NCI-H1694 treated with DMSO at 0.1 percent for 48 hours (cell line): ENCODE results near the gene TES.
A peak's percentile ranks its signal among the peaks of the same experiment; 100 is the strongest.
"Not testable (repeated sequence)": the region's sequence is repeated elsewhere in the genome, so short reads cannot be mapped to it uniquely, and the experiment has no call there.

Source experiments
- DNase-seq: peaks from one replicate; lab custom pipeline; 2025; lab: John Stamatoyannopoulos, UW

The TES gene, protein sequence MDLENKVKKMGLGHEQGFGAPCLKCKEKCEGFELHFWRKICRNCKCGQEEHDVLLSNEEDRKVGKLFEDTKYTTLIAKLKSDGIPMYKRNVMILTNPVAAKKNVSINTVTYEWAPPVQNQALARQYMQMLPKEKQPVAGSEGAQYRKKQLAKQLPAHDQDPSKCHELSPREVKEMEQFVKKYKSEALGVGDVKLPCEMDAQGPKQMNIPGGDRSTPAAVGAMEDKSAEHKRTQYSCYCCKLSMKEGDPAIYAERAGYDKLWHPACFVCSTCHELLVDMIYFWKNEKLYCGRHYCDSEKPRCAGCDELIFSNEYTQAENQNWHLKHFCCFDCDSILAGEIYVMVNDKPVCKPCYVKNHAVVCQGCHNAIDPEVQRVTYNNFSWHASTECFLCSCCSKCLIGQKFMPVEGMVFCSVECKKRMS

DNA sequence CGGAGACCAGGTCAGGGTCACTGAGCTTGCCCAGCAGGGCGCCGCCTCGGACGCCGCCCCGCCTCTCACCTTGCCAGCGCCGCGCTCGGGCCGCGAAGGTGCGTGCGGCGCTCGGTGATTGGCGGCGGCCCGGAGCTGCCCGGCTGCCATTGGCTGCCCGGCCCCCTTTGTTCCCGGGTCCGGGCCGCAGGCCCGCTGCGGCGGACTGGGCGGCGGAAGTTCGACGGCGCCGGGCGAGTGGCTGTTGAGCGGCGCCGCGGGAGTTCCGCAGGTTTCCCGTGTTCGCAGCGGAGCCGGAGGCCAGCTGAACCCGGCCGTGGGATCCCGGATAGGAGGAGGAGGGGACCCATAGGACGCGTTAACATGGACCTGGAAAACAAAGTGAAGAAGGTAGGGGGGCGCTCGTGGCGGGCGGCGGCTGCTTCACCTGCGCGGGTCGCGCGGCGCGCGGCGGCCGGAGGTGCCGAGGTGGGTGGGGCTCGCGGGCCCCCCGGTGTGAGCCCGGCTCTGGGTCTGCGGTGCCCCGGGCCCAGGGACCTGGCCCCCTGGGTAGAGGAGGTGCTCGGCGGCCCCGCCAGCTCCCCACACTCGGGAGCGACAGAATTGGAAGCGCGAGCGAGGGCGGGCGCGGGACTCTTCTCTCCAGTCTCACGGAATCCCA is at the start of gene TES:
TSS of gene TES (plus strand) at position 195 of the 661 bp plus-strand sequence. CDS start at position 364, 169 bp downstream.
- DNase-seq: no peak

DNA sequence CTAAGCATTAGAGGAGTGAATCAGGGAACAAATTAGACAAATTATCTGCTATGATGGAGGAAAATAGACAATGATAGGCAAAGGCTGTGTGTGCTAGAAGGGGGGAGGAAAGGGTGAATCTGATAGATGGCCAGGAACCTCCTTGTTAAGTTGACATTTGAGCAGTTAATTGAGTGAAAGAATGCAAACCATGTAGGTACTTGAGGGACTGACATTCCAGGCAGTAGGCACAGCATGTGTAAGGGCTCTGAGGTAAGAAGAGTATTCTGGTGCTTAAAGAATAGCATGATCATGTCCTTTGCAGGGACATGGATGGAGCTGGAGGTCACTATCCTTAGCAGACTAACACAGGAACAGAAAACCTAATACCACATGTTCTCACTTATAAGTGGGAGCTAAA is 48.6 kb upstream of the TES start:
- DNase-seq: no peak

DNA sequence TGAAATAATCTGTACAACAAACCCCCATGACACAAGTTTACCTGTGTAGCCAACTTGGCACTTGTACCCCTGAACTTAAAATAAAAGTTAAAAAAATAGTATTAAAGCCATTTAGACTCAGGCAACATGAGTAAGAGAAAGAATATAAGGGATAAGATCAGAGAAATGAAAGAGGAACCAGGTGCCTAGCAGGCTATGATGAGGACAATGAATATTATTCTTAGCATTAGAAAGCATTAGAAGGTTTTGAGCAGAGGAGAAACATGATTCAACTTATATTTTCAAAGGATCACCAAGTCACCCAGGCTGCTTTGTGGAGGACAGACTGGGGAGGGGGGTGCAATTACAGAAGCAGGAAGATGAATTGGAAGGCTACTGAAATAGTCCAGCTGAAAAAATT is 48.1 kb upstream of the TES start:
- DNase-seq: no peak

DNA sequence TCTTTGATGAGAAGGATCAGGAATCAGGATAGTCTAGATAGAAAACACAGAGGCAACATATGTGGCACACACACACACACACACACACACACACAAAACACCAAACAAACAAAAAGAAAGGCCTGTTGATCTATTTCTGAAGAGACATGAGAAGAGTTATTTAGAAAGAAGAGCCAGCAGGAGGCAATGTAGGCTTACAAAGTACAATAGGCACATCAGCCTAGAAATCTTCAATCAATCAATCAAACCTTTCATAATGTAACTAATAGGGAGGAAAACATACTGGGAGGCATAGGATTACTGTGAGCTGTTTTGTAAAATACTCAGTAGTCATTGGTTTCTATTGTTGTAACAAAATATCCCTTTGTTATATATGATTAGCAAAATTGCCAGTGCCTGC is 47.3 kb upstream of the TES start:
- DNase-seq: no peak

DNA sequence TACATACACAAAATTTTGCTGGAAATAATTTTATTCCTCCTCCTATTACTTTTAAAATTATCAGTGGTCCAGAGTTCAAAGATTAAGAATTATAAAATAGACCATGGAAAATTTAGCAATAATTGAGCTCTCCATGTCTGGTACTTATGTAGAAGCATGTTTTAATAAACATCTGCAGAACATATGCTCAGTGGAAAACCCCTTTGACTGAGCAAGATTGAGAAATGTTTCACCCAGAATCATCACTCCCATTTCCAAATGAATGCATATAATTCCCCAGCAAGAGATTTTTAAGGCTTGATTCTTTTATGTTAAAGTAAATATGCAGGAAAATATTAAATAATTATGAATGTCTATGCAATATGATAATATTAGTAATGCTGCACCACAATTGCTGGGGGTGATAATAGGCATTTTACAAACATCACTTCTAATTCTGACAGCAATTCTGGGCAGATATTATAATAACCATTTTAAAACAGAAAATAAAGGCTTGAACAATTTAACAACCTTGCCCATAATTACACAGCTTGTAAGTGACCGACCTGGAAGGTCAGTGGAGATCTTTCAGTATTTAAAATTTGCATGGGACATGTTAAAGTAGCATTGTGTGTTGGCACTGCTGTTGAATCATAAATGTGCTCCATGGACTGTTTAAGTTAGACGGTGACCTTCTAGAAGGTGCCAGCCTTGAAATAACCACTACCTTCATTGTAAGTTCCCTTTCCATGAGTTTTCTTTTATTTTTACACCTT is 45.6 kb upstream of the TES start:
- DNase-seq: no peak

DNA sequence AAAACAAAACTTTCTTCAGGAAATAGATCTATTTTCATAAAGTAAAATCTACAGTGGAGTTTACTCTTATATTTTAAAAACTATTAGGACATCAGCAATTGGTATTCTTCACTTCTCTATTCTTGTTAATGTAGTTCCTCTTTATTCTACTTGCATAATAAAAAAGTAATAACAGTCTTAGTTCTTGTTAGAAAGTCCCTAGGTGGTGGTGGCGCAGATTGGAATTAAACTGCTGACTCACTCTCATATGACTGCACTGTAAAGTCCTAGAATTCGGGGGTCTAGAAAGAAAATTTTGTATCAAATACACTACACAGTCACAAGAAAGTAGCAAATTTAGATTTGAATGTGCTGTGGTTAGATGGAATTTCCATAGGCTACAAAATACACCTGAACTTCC is 44.6 kb upstream of the TES start:
- no peak for DNase-seq

DNA sequence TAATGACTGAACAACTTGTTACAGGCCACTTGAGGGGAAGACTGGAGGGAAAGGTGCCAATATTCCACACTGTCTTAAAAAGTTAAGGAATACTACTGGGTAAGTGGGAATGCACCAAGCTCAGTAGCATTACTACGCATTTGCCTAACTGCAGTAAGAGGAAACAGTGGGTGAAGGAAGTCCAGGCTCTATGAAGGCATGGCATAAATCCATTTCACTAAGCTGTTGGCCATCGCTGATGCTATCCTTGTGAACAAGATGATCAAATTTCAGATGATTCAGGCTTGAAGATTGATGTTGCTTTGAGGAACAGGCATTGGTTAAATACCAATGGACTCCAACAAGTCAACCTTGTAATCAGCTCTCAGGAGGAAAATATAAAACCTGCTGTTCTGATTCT is 44.2 kb upstream of the TES start:
- DNase-seq: no peak

DNA sequence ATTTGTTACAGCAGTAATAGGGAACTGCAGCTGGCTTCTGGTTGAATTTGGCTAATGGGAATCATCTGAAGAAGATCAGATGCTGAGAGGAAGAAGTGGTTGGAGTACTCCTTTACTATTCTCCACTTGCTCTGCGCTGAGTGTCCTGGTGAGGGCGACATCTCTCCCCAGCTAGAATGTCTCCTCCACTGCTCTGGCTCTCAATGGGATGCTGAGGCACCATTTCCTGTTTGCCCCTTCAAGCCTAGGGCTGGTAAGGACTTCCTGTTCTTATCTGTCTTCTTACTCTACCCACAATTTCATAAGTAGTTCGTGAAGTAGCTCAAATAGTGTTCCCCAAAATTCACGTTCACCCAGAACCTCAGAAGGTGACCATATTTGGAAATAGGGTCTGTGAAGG is 43.2 kb upstream of the TES start:
- DNase-seq: no peak

DNA sequence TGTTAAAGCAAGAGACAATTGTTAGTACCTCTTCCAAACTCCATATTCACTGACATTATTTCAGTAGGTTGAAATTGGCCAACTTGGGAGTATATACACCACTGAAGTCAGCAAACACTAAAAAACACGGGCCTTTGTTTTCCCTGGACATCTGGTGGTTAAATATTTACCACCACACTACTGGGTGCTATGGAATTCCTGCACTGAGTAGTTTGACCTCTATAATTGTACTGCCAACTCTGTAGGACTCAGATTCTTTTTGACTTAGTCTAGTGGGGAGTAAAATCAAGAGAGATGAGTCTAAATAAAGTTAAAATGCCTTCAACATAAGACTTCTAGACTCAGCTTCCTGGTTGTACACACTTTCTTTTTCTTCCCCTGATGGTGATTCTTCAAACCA is 41.3 kb upstream of the TES start:
- DNase-seq: no peak

DNA sequence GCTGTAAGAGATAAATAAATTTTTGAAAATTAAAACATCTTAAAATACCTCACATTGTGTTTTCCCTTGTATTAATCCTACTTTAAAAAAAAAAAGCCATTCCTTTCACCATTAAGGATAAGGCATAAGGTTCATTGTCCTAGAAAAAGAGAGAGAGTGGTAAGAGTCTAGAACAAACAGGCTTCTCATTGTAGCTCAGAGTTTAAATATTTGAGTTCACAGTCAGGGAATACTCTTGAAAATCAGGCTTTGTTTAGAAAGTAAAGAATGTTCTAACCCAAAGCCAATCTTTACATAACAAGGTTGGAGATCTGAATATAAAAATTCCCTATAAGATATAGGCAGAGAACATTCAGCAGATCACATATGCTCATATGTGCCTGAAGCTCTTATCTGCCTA is 40.2 kb upstream of the TES start:
- no peak for DNase-seq

DNA sequence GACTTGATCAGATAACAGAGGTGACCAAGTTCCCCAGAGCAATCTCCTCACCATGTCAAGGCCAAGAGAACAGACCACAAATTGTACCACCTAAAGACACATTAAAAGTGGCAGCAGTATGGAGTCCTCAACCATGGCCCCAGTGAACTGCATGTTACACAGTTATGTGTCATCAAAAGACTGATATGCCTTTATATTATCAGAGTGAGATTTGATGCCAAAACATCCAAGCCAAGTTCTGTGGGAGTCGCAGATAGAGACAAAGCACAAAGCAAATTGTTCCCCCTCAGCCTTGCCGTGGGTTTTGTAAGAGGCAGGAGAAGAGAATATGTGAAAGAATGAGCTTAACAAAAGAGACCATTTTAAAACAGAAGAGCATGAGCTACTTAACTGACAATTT is 39.2 kb upstream of the TES start:
- no peak for DNase-seq

DNA sequence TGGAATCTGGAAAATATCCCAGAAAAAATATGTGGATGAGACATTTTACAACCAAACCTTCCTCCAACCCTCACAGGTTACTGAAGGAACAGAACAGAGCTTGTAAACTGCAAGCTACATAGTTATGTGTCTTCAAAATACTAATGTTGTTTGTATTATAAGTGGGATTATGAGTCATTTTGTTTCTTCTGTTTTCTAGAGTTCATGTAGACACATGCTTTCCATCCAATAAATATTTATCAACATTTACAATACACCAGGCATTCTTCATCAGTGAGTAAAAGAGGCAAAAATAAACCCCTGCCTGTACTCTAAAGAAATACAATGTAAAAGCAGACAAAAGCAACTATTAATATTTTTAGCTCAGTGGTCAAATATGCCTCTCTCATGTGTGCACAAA is 38.0 kb upstream of the TES start:
- DNase-seq: no peak

DNA sequence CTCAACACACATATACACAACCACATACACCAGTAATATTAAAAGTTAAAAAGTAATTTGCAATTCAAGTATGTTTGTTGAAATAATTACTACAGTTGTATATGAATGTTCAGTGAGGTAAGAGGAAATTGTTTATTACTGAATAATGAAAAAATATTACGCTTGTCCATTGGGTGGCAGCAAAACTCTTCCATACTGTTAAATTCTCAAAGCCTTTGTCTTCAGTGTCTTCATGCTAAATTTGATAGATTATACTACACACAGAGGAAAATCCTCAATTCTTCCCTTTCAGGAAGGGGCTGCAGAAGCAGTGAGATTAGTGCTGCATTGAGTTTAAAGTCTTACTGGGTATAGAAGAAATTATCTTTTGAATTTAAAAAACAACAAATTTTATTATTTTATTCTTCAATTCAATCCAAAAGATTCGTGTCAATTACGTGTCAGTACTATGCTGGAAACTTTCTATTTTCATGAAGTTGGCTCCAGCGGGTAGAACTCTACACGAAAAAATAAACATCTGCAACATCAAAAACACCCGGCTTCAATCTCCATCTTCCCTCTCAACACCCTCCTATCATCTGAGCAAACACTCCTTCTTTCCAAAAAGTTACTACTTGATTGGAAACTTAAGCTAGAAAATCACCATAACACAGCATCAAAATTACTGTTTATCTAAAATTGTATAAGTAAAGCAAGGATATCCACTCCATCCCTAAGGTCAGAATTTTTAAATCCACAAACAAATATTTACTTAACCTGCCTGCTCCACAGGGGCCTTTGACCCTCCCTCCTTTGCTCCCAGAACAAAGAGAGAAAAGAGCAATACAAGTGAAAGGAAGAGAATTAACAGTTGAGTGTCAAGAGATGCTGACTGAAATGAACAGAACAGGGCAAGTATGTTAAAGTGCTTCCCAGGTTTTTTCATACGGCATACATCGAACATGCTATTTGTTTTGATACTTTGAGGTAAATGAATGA is 37.0 kb upstream of the TES start:
- DNase-seq: peak; percentile 64

DNA sequence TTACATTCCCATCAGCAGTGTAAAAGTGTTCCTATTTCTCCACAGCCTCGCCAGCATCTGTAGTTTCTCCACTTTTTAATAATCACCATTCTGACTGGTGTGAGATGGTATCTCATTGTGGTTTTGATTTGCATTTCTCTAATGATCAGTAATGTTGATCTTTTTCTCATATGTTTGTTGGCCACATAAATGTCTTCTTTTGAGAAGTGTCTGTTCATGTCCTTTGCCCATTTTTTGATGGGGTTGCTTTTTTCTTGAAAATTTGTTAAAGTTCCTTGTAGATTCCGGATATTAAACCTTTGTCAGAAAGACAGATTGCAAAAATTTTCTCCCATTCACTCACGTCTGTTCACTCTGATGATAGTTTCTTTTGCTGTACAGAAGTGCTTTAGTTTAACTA is 35.2 kb upstream of the TES start:
- not testable (repeated sequence) for DNase-seq

DNA sequence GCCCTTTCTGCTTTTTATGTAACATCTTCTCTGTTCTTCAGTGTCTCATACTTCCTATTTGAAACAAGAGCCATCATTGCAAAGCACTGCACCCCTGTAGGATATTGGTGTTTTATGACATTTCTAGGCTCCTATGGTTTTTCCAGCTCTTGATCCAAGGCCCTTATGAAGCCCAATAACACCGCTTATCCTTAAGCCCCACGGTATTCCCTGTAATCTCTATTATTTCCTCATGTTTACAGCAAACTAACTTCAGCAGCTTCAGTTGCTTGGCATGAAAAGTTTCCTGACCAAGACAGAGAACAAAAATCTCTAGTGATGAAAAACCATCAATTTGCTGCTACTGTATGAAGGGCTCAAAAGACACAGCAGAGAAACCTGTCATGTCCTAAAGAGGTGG is 34.1 kb upstream of the TES start:
- no peak for DNase-seq

DNA sequence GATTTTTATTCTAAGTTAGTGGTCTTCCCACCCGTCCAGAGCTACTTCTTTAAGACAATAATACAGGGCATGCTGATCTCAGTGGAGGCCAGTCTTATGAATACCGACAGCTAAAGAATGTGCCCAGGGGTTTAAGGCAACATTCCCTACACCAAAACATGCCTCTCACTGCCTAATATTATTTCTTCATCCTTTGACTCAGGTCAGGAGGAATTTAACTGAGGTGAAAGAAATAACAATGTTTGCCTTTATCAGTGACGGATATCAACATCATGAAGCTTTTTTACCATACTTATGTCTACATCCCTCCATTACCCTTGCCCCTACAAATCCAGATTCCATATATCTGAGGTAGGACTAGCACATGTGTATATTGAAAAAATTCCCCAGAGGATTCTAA is 33.3 kb upstream of the TES start:
- no peak for DNase-seq

DNA sequence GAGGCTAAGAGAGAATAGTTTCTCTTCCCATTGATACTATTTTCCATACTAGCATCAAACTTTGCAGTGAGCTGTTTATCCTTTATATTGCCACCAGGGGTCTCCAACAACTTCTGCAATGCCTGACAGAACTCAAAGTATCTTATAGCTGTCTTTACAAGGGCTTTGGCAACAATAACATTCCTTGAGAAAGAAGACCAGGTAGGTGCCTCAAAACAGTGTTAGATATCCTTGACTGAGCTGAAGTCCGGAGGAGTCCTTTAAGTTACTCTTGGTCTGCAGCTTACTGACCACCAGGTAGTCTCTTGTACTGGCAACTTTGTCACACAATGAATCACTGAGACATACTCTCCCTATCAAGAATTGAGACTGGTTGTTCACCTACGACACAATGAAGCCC is 30.0 kb upstream of the TES start:
- DNase-seq: no peak

DNA sequence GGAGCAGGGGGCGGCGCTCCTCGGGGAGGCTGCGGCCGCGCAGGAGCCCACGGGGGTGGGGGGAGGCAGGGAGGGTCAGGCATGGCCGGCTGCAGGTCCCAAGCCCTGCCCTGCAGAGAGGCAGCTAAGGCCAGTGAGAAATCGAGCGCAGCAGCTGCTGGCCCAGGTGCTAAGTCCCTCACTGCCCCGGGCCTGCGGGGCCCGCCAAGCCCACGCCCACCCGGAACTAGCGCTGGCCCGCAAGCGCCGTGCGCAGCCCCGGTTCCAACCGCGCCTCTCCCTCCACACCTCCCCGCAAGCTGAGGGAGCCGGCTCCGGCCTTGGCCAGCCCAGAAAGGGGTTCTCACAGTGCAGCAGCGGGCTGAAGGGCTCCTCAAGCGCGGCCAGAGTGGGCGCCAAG is 28.3 kb upstream of the TES start:
- DNase-seq: no peak

DNA sequence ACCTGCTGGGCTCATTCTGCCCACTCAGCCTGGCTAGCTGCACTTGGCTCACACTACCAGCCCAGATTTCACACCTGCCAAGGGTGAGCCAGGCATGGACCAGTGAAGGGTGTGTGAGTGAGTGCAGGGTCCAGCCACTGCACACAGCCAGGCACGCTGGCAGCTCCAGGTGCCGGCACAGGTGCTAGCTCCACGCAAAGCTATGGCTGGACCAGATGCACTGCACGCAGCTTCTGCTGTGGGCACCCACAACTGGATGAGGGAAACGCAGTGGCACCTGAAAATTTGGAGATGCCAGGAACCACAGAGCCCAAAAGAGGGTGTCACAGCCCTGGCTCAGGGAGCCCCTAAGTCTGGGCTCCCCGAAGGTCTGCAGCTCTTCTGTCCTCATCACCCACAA is 24.9 kb upstream of the TES start:
- no peak for DNase-seq

DNA sequence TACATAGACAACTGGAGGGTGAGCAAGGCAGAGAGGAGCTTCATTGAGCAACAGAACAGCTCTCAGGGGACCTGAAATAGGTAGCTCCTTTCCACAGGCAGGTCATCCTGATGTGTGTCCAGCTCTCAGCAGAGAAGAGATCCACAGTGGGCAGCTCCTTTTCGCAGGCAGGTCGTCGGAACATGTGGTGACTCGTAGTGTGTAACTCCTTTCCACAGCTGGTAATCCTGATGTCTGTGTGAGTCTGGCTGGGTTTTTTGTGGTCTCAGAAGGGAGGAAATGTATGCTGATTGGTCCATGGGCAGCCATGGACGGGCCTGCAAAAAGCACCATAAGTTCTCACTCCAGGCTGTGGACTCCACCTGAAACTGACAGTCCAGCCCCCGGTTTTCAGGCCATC is 24.4 kb upstream of the TES start:
- DNase-seq: no peak

DNA sequence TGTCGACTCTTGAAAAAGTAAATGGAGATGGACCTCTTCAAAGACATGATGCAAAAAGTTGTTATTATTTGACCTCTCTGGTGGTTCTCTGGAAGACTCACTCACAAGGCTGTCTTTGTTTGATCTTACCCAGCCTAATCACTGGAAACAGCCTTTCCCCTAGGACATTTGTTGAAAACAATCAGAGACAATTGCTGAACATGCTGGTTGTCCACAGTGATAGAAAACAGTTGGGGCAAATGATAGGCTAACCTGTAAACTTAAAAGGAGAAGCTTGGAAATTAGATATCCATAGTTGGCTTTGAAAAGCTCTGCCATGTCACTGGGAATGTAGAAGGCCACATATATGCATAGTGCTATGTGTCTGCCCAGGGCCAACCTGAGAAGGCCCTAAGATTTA is 22.9 kb upstream of the TES start:
- DNase-seq: no peak
